Cerebellar cortex (tissue), 1 donor: Measurements from ENCODE around the gene SRSF8.
"Not testable (repeated sequence)": the region's sequence is repeated elsewhere in the genome, so short reads cannot be mapped to it uniquely, and the experiment has no call there.

ENCODE experiments used
- DNase-seq: peaks from one replicate; pipeline ENCODE4 v3.0.0-alpha.2; 2015; ENCODE audit warnings: low spot score

Gene SRSF8, protein sequence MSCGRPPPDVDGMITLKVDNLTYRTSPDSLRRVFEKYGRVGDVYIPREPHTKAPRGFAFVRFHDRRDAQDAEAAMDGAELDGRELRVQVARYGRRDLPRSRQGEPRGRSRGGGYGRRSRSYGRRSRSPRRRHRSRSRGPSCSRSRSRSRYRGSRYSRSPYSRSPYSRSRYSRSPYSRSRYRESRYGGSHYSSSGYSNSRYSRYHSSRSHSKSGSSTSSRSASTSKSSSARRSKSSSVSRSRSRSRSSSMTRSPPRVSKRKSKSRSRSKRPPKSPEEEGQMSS

DNA sequence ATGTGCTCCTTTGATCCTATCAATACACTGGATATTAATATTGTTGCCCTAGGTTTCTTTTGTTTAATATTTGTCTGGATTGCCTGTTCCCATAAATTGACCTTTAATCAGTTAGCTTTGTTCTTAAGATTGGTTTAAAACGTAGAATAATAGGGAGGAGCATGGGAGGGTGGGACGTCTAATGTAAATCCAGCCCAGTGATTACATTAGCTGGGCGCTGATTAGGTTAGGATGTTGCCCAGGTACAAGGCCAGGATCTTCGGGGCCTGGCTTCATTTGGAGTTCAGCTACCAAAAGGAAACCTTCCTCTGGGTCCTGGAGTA is at the start of gene SRSF8:
Gene SRSF8, plus strand, starts transcription at position 204 of the 323 bp plus-strand sequence. CDS start 308 bp downstream, outside the sequence.
- DNase-seq: no peak

DNA sequence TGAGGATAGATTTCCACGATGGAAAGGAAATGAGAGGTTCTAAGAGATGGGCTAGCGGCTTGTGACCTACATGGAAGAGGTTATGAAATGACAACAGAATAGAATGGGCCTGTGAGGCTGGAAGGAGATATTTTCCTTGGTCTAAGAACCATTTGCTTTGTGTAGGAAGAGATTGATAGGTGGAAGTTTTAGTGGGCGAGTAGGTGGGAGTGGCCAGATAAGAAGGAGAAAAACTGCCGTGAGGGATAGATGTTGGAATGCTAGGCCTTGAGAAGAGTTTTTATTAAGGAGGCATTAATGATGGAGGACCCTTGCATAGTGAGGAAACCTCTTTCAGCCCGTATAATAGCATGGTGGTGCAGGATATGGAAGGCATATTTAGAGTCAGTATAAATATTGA is 45.3 kb upstream of the SRSF8 start:
- DNase-seq: not testable (repeated sequence)

DNA sequence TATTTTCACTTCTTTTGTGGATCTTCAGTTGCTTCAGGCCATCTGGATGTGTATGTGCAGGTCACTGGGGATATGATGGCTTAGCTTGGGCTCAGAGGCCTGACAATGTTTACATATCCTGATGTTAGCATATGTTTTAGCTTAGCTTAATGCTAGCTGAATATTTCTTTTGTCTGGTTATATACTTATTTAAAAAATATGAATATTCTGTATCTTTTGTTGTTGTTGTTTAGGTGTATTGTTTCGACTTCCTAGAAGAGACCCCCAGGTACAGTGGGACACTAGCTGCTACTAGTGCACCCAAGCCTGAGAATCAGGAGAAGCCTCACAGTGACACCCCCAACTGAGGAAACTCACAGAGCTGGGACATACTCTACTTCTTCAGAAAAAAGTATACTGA is 41.8 kb upstream of the SRSF8 start, which contains the start of gene KDM4E:
Gene KDM4E, plus strand, starts transcription at position 301 of the 400 bp plus-strand sequence. CDS start 300 bp downstream, outside the sequence.
- DNase-seq: no peak

DNA sequence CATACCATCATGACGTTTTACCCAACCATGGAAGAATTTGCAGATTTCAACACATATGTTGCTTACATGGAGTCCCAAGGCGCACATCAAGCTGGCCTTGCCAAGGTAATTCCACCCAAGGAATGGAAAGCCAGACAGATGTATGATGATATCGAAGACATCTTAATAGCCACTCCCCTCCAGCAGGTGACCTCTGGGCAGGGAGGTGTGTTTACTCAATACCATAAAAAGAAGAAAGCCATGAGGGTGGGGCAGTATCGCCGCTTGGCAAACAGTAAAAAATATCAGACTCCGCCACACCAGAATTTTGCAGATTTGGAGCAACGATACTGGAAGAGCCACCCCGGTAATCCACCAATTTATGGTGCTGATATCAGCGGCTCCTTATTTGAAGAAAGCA is 41.1 kb upstream of the SRSF8 start:
- not testable (repeated sequence) for DNase-seq

DNA sequence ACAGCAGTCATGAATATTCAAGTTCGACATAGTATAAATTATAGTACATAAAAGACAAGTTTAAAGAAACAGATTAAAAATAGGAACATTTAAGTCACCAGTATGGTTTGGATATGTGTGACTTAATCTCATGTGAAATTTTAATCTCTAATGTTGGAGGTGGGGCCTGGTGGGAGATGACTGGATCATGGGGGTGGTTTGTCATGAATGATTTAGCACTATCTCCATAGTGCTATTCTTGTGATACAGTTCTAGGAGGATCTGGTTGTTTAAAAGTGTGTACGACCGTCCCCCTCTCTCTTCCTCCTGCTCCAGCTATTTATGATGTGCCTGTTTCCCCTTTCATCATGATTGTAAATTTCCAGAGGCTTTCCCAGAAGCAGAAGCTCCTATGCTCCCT is 38.4 kb upstream of the SRSF8 start:
- DNase-seq: no peak

DNA sequence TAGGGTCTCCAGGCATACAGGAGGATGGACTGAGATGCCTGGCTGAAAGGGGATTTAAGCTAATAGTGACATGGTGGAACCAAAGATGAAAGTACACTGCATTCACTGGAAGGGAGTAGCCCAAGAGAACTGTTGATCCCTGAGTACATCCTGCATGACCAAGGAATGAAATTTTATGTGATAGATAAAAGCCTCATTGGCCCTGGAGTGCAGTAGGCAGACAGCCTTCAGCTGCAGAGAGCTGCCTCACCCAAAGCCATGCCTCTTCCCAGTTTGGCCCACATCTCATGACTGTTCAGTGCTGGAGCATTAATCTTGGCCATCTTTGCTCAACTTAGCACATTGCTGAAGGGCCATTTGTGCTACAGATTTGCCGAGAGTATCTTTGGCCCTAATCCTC is 33.7 kb upstream of the SRSF8 start:
- DNase-seq: no peak

DNA sequence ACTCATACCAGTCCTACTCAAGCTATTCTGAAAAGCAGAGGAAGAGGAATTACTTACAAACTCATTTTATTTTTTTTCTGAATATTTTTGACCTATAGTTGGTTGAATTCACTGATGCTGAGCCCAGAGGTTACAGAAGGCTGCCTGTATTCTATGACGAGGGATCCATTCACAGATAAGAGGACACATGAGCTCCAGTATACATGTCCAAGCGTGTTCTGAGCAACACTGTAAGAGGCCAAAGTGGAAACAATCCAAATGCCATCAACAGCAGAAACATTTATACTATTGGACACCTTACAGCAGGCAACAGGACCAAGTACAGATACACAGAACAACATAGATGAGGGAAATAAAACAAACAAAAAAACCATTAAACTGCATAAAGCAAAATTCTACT is 31.4 kb upstream of the SRSF8 start:
- DNase-seq: no peak

DNA sequence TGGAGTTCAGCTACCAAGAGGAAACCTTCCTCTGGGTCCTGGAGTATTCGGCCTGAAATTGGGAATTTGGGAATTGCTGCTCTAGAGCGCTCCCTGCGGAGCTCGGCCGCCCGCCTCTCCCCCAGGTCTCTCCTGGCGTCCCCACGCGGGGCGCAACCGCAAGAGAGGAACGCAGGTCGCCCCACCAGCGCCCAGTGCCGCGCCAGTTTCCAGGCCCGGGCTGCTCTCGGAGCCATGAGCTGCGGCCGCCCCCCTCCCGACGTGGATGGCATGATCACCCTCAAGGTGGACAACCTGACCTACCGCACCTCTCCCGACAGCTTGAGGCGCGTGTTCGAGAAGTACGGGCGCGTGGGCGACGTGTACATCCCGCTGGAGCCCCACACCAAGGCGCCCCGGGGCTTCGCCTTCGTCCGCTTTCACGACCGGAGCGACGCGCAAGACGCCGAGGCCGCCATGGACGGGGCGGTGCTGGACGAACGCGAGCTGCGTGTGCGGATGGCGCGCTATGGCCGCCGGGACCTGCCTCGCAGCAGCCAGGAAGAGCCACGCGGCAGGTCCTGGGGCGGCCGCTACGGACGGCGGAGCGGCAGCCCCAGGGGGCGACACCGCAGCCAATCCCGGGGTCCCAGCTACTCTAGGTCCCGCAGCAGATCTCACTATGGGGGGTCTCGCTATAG is 29.2 kb upstream of the SRSF8 start:
- not testable (repeated sequence) for DNase-seq

DNA sequence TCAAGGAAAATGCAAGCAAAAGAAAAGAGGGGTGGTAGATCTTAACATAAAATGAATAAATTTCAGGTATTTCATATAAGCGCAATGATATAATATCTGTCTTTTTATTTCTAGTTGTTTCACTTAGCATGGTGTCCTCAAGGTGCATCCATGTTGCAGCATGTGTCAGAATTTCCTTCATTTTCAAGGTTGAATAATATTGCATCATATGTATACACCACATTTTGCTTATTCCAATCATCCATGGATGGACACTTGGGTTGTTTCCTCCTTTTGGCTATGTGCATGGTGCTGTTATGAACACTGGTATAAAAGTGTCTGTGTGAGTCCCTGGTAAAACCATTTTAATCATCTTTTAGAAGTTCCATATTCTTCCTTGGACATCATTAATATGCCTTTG is 24.5 kb upstream of the SRSF8 start:
- DNase-seq: no peak

DNA sequence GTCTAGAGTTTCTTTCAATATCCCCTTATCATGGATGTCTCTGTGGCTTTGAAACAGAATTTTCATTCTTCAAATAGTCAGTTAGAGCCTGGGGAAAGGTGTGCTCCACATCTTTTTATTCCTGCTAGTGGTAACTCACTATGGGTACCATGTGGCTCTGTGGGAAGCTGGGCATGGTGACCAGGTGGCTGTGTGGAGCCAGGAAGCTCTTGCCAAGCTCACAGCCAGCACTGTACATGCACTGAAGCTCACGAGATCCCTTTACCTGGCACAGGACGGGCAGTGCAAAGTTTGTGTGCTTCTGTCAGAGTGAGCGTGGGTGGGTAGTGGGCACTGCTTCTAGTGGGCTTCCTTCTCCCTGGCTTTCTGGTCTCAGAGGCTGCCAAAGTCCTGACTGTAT is 23.8 kb upstream of the SRSF8 start:
- DNase-seq: no peak

DNA sequence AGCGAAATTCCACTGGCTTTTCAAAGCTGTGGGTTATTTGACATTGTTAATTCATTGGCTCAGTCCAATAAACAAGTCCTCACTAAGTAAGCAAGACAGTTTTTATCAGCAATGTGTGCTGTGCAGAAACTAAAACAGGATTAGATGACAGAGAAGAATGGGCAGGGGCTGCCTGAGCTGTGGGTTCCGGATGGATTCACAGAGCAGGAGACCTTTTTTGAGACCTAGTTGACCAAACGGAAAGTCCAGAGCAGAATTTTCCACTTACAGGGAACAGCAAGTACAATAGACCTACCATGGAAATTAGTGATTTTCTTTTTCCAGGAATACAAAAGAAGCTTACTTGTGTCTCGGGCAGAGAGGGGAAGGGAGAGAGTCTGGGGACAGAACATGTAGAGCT is 22.7 kb upstream of the SRSF8 start:
- no peak for DNase-seq

DNA sequence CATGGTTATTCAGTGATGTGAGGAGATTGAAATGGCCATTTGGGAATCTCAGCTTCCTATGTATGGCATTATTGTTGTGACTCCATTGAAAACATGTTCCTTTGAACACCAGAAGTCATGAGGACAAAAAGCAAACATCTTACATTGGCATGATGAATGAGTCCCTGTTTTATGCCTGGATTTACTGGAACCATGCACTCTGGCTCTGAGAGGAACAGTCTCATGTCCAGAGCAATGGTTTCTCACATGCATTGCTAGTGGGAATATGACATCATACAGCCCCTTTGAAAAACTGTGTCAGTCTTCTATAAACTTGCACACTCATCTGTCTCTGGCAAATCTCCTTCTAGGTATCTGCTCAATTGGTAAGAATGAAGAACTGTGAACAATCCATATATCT is 20.9 kb upstream of the SRSF8 start:
- no peak for DNase-seq

DNA sequence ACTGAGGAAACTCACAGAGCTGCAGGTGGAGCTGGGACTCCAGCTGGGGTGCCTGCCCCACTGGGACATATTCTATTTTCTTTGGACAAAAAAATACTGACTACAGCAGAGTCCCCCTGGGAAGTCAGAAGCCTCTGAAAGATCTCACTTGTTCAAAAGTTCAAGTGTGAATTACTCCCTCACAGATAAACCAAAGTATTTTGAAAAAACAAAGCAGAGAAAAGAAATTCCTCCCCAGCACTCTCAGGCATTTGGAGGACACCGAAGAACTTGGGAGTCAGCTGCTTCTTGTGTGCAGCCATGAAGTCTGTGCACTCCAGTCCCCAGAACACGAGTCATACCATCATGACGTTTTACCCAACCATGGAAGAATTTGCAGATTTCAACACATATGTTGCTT is 17.6 kb upstream of the SRSF8 start, which contains the start of gene KDM4F:
Gene KDM4F, plus strand, starts transcription at position 301 of the 400 bp plus-strand sequence.
- DNase-seq: not testable (repeated sequence)

DNA sequence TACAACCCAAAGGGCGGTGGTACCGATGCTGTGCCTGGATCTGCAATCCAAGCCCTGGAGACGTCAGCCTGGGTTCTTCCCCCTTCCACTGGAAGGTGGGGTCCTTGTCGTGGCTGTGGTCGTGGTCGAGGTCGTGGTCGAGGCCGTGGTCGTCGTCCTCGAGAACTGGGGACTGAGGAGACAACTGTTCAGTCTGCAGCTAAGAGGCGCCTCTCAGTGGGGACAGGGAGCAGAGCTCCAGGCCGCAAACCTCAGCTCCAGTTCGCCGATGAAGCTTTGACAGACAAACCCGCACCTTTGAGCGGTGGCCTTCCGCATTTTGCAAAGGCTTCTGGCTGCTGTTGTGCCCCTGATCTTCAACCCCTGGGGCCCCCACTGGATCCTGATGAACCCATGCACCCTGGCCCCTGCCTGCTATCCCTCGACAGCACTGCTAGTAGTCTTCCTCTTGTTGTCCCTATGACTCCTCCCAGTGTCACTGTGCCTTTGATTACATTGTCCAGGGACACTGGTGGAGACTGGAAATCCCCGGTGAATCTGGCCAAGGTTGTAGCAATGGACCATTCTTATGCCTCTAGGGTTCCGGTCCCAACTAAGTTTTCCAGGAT is 16.0 kb upstream of the SRSF8 start:
- DNase-seq: no peak

DNA sequence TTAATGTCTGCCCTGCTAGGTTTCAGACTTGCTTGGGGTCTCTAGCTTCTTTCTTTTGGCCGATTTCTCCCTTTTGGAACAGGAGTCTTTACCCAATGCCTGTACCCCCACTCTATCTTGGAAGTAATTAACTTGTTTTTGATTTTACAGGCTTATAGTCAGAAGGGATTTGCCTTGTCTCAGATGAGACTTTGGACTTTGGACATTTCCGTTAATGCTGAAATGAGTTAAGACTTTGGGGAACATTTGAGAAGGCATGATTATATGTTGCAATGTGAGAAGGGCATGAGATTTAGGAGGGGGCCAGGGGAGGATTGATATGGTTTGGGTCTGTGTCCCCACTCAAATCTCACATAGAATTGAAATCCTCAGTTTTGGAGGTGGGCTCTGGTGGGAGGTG is 12.4 kb upstream of the SRSF8 start:
- DNase-seq: no peak

DNA sequence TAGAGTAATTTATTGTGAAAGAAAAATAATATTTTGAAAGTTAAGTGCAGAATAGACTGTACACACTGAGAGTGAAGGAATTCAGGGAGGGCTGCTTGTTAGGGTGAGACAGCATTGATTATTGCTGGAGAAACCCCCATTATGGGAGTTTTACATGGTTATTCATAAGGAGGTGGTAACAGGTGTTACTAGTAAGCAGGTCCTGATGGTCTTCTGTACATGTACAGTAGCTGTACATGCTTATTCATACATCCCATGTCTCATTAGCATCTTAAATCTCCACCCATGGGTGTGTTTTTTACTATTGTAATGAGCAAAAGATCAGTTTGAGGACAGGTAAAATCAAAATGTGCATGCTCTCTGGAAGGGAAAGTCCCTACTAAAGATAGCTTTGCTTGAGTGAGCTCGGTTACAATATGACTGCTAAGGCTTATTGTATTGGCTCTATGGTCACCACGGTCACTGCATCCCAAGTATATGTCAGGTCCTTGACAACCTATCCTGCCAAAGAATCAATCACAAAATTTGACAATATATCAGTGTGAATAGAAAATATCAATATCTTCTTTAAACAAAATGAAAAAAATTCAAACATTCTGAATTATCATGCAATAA is 11.3 kb upstream of the SRSF8 start:
- no peak for DNase-seq

DNA sequence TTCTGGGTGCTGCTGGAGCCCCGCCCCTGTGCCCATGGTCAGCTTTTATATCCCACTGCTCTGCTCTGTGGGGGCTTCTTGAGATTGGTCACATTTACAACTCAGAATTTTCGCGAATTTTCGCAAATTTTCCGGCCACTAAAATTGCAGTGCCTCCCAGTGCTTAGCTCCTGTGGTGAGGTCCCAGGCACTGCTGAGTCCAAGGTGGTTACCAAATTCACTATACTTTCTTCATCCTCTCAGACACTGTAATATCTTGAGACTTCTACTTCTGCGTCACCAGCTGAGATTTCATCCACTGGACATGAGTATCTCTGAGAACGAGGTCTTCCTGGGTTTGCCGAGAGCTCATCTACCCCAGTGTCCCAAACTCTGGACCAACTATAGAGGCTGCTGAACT is 8.8 kb upstream of the SRSF8 start:
- DNase-seq: no peak

DNA sequence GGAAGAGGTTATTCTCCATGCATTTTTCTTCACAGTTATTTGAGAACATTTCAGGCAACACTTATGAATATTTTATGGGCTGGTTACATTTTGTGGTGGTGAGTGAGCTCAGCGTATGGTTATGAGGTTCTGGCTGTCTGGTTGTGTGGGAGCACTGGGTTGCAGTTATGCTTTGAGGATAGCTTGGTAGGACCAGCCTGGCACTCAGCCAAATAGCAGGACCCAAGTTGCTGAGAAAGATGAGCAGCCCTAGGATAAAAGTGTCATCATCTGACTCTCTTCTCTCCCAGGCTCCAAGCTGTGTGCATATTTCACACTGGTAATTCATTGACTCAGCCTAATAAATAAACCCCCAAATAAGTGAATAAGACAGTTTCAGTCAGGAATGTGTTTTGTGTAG is 8.1 kb upstream of the SRSF8 start:
- DNase-seq: no peak

DNA sequence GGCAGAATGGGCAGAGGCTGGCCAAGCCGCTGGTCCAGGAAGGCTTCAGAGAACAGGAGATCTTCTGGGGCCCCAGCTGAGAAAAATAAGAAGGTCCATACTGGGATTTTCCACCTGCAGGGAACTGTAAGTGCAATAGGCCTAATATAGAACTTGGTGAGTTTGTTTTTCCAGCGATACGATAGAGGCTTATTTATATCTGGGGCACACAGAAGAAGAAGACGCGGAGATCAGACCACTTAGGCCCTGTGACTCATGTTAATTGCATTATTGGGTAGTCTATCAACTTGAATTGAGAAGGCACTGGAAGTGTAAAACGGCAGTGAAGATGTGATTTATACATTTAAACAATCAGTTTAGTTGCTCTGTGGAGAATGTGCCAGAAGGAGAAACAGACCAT is 7.7 kb upstream of the SRSF8 start:
- no peak for DNase-seq

DNA sequence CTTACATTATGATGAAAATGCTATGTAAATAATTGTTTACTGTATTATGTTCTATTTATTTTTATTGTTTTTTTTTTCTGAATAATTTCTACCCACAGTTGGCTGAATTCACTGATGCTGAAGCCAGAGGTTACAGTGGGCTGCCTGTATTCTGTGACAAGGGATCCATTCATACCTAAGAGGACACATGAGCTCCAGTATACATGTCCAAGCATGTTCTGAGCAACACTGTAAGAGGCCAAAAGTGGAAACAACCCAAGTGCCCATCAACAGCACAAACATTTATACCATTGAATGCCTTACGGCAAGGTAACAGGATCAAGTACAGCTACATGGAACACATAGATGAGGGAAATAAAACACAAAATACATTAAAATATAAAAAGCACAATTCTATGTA is 1.4 kb upstream of the SRSF8 start:
- DNase-seq: no peak

DNA sequence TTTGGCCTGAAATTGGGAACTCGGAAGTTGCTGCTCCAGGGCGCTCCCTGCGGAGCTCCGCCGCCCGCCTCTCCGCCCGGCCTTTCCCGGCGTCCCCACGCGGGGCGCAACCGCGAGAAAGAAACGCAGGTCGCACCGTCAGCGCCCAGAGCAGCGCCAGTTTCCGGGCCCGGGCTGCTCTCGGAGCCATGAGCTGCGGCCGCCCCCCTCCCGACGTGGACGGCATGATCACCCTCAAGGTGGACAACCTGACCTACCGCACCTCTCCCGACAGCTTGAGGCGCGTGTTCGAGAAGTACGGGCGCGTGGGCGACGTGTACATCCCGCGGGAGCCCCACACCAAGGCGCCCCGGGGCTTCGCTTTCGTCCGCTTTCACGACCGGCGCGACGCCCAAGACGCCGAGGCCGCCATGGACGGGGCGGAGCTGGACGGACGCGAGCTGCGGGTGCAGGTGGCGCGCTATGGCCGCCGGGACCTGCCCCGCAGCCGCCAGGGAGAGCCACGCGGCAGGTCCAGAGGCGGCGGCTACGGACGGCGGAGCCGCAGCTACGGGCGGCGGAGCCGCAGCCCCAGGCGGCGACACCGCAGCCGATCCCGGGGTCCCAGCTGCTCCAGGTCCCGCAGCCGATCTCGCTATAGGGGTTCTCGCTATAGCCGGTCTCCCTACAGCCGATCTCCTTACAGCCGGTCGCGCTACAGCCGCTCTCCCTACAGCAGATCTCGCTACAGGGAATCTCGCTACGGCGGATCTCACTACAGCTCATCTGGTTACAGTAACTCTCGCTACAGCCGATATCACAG is 521 bp downstream of the SRSF8 start:
- peak; percentile 75 for DNase-seq

DNA sequence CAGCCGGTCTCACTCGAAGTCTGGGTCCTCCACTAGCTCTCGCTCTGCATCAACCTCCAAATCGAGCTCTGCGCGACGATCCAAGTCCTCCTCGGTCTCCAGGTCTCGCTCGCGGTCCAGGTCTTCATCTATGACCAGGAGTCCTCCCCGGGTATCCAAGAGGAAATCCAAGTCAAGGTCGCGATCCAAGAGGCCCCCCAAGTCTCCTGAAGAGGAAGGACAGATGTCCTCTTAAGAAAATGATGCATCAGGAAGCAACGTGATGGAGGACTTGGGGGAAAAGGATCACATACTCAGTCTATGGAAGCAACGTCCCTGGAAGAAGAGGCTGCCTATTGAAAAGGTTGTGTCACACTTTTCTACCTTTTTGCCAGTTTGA is 1.1 kb downstream of the SRSF8 start:
- DNase-seq: no peak
